ENCODE data around the gene ITGB7.

ITGB7 gene

GRCh38 chr12:53207042-53207441, at the start of gene ITGB7:
TSS of gene ITGB7 (minus strand) at chr12:53207251. CDS start at chr12:53200443, 6,808 bp downstream.
- TF ChIP-seq EZH2phosphoT487 (IDR thresholded peaks at IDR 0.05; ENCODE audit: low read length) (no peak), CTCF (IDR thresholded peaks at IDR 0.05; ENCODE audit: low read length) (no peak), EZH2 (optimal IDR thresholded peaks at IDR 0.05; ENCODE audit: low read depth, low read length) (no peak)
- Histone ChIP-seq H3K4me2 (ENCODE audit: low read depth, low read length) (peak within 1 kb of the TSS; percentile 98), H3K9me2 (replicated peaks; ENCODE audit: insufficient read depth, low read length) (no peaks in the 10 kb centered on the region), H3K27ac (ENCODE audit: low read length) (peak within 1 kb of the TSS; percentile 99), H3K9me3 (replicated peaks; ENCODE audit: insufficient read depth, low read length) (no peaks in the 10 kb centered on the region), H3K4me1 (ENCODE audit: low read length) (peaks cover 21% of the 10 kb centered on the region), H3F3A (ENCODE audit: insufficient read depth, low read length) (peaks cover 86% of the 10 kb centered on the region), H3K9ac (ENCODE audit: low read length) (peak within 1 kb of the TSS; percentile 99), H3K27me3 (replicated peaks; ENCODE audit: insufficient read depth, low read length) (no peaks in the 10 kb centered on the region), H3K4me3 (ENCODE audit: low read length) (peak within 1 kb of the TSS; percentile 94), H2AFZ (ENCODE audit: low read length) (no peak within 1 kb of the TSS), H3K79me2 (ENCODE audit: low read length) (peaks cover 90% of the 10 kb centered on the region), H3K36me3 (replicated peaks; ENCODE audit: insufficient read depth, low read length) (peaks cover 12% of the 10 kb centered on the region; the same call in 1 of the 2 replicates), H4K20me1 (ENCODE audit: insufficient read depth, low read length) (no peaks in the 10 kb centered on the region)
- peak; percentile 92 for DNase-seq

GRCh38 chr12:53255996-53256395, 48.9 kb upstream of the ITGB7 start:
- DNase-seq, result no peak
- no peaks in the 10 kb centered on the region for H3K36me3 ChIP-seq (replicated peaks; ENCODE audit: insufficient read depth, low read length)
- H3K9ac ChIP-seq (ENCODE audit: low read length), result no peak overlapping the region
- no peaks in the 10 kb centered on the region for H3K9me2 ChIP-seq (replicated peaks; ENCODE audit: insufficient read depth, low read length)
- peaks cover 12% of the 10 kb centered on the region for H3K4me1 ChIP-seq (ENCODE audit: low read length)
- no peak overlapping the region for H2AFZ ChIP-seq (ENCODE audit: low read length)
- no peak overlapping the region for H3K4me2 ChIP-seq (ENCODE audit: low read depth, low read length)
- TF ChIP-seq EZH2phosphoT487 (IDR thresholded peaks at IDR 0.05; ENCODE audit: low read length), result no peak
- TF ChIP-seq EZH2 (optimal IDR thresholded peaks at IDR 0.05; ENCODE audit: low read depth, low read length), result no peak
- TF ChIP-seq CTCF (IDR thresholded peaks at IDR 0.05; ENCODE audit: low read length), result no peak
- H3F3A ChIP-seq (ENCODE audit: insufficient read depth, low read length), result no peaks in the 10 kb centered on the region; the same call in 1 of the 2 replicates
- H3K9me3 ChIP-seq (replicated peaks; ENCODE audit: insufficient read depth, low read length), result no peaks in the 10 kb centered on the region
- peaks cover 22% of the 10 kb centered on the region for H3K79me2 ChIP-seq (ENCODE audit: low read length)
- no peak overlapping the region for H3K27ac ChIP-seq (ENCODE audit: low read length)
- no peaks in the 10 kb centered on the region for H4K20me1 ChIP-seq (ENCODE audit: insufficient read depth, low read length)
- no peak overlapping the region for H3K4me3 ChIP-seq (ENCODE audit: low read length)
- H3K27me3 ChIP-seq (replicated peaks; ENCODE audit: insufficient read depth, low read length), result no peaks in the 10 kb centered on the region

GRCh38 chr12:53254816-53255545, 47.9 kb upstream of the ITGB7 start:
- Histone ChIP-seq H3K4me3 (ENCODE audit: low read length) (no peak overlapping the region), H3K79me2 (ENCODE audit: low read length) (peaks cover 22% of the 10 kb centered on the region), H4K20me1 (ENCODE audit: insufficient read depth, low read length) (no peaks in the 10 kb centered on the region), H3K9me3 (replicated peaks; ENCODE audit: insufficient read depth, low read length) (no peaks in the 10 kb centered on the region), H3K4me2 (ENCODE audit: low read depth, low read length) (no peak overlapping the region), H3K9me2 (replicated peaks; ENCODE audit: insufficient read depth, low read length) (no peaks in the 10 kb centered on the region), H3K27ac (ENCODE audit: low read length) (no peak overlapping the region), H3F3A (ENCODE audit: insufficient read depth, low read length) (no peaks in the 10 kb centered on the region; the same call in 1 of the 2 replicates), H3K9ac (ENCODE audit: low read length) (no peak overlapping the region), H3K36me3 (replicated peaks; ENCODE audit: insufficient read depth, low read length) (no peaks in the 10 kb centered on the region), H3K27me3 (replicated peaks; ENCODE audit: insufficient read depth, low read length) (no peaks in the 10 kb centered on the region), H3K4me1 (ENCODE audit: low read length) (peaks cover 12% of the 10 kb centered on the region), H2AFZ (ENCODE audit: low read length) (no peak overlapping the region)
- TF ChIP-seq EZH2 (optimal IDR thresholded peaks at IDR 0.05; ENCODE audit: low read depth, low read length) (no peak), CTCF (IDR thresholded peaks at IDR 0.05; ENCODE audit: low read length) (no peak), EZH2phosphoT487 (IDR thresholded peaks at IDR 0.05; ENCODE audit: low read length) (no peak)
- no peak for DNase-seq

Data from MM.1S (cell line).